Measurements from ENCODE around the gene SLC4A4.

GRCh38 chr4:71294301-71294700, 44.5 kb upstream of the SLC4A4 start:
- no peak for TF ChIP-seq CTCF (IDR thresholded peaks at IDR 0.05; ENCODE audit: low read depth, low read length, missing input control)
- no peak for TF ChIP-seq RAD21 (IDR thresholded peaks at IDR 0.05)
- no peak for TF ChIP-seq HNF4A (conservative IDR thresholded peaks at IDR 0.05)
- TF ChIP-seq JUND (IDR thresholded peaks at IDR 0.05) = no peak
- TF ChIP-seq REST (IDR thresholded peaks at IDR 0.05) = no peak
- TF ChIP-seq YY1 (IDR thresholded peaks at IDR 0.05) = no peak
- TF ChIP-seq RXRA (IDR thresholded peaks at IDR 0.05) = no peak
- TF ChIP-seq GABPA (IDR thresholded peaks at IDR 0.05 in 1 of 2, conservative IDR thresholded peaks at IDR 0.05 in 1 of 2) = no peak
- no peak for TF ChIP-seq MAX (IDR thresholded peaks at IDR 0.05)

All from liver (tissue), 3 donors.